ENCODE results near the gene LAMA5. TPM values are rescaled to one million over a fixed set of nuclear protein-coding genes. Genes with fewer than 3 reads are reported as not detected.

LAMA5 gene
- total and polyA plus RNA-seq, 9 donors = 4.7 to 115 (median 42.2) TPM

DNA sequence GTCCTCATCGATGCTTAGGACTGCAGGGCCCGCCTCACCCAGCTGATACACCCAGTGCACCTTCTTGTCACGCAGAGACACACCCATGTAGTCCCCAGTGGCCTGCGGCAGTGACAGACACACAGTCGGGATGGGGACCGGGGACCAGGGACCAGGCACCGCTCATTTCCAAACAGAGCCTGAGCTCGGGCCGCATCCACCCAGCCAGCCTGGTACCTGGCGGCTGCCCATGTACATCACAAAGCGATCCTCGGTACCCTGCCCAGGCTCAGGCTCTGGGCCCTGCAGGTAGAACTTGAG, 52.8 kb downstream of the LAMA5 start:
- no peaks in the 10 kb centered on the region for H3K9me3 ChIP-seq
- H3K36me3 ChIP-seq = no peaks in the 10 kb centered on the region
- H3K27me3 ChIP-seq = no peaks in the 10 kb centered on the region
- no peak for DNase-seq
- H3K4me1 ChIP-seq (ENCODE audit: insufficient read depth) = peaks cover 3% of the 10 kb centered on the region
- TF ChIP-seq POLR2A (IDR thresholded peaks at IDR 0.05) = no peak
- no peak for TF ChIP-seq EP300 (IDR thresholded peaks at IDR 0.05)
- TF ChIP-seq, protein P1, sequence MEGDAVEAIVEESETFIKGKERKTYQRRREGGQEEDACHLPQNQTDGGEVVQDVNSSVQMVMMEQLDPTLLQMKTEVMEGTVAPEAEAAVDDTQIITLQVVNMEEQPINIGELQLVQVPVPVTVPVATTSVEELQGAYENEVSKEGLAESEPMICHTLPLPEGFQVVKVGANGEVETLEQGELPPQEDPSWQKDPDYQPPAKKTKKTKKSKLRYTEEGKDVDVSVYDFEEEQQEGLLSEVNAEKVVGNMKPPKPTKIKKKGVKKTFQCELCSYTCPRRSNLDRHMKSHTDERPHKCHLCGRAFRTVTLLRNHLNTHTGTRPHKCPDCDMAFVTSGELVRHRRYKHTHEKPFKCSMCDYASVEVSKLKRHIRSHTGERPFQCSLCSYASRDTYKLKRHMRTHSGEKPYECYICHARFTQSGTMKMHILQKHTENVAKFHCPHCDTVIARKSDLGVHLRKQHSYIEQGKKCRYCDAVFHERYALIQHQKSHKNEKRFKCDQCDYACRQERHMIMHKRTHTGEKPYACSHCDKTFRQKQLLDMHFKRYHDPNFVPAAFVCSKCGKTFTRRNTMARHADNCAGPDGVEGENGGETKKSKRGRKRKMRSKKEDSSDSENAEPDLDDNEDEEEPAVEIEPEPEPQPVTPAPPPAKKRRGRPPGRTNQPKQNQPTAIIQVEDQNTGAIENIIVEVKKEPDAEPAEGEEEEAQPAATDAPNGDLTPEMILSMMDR (IDR thresholded peaks at IDR 0.05) = no peak
- no peak overlapping the region for H3K4me3 ChIP-seq
- intact Hi-C loops (cut with DNase I) = loop anchor here in 1 of 4 donors (5.0 kb wide), 1 partner anchor 68 kb away; no protein-coding TSS in a partner anchor
- no peak overlapping the region for H3K27ac ChIP-seq
- 91 to 96% (median 96%) methylated on average over 12 of the region's 12 CpGs for WGBS, 3 donors

DNA sequence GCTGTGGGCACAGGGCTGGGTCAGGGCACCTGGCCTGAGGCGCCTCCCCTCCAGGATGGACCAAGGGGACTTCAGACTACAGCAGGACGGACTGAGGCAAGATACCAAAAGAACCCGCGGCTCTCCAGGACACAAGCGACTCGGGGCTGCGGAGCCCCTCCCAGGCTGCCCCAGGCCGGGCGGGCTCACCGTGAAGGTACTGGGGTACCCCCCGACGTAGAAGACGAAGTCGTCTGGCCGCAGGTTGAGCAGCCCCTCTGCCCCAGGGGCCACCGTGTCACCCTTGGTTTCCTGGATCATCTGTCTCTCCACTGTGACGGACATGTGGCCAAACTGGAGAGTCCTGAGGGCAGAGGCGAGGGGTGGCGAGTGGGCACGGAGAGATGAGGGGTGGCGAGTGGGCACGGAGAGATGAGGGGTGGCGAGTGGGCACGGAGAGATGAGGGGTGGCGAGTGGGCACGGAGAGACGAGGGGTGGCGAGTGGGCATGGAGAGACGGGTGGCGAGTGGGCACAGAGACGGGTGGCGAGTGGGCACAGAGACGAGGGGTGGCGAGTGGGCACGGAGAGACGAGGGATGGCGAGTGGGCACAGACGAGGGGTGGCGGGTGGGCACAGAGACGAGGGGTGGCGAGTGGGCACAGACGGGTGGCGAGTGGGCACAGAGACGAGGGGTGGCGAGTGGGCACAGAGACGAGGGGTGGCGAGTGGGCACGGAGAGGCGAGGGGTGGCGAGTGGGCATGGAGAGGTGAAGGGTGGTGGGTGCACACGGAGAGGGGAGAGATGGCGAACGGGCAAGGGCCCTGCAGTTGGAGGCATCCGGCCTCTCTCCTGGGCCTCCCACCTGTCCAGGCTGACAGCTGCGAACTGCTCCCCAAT, 53.4 kb downstream of the LAMA5 start:
- Histone ChIP-seq H3K27ac (no peak overlapping the region), H3K27me3 (no peaks in the 10 kb centered on the region), H3K36me3 (no peaks in the 10 kb centered on the region), H3K4me1 (ENCODE audit: insufficient read depth) (peaks cover 3% of the 10 kb centered on the region), H3K4me3 (no peak overlapping the region), H3K9me3 (no peaks in the 10 kb centered on the region)
- WGBS, 3 donors = 92 to 94% (median 93%) methylated on average over 52 to 55 of the region's 55 CpGs
- intact Hi-C loops (cut with DNase I) = loop anchor here in 1 of 4 donors (5.0 kb wide), 1 partner anchor 69 kb away; no protein-coding TSS in a partner anchor
- TF ChIP-seq POLR2A (IDR thresholded peaks at IDR 0.05) (no peak), EP300 (IDR thresholded peaks at IDR 0.05) (no peak)
- TF ChIP-seq, protein P1 (IDR thresholded peaks at IDR 0.05) = no peak
- no peak for DNase-seq

DNA sequence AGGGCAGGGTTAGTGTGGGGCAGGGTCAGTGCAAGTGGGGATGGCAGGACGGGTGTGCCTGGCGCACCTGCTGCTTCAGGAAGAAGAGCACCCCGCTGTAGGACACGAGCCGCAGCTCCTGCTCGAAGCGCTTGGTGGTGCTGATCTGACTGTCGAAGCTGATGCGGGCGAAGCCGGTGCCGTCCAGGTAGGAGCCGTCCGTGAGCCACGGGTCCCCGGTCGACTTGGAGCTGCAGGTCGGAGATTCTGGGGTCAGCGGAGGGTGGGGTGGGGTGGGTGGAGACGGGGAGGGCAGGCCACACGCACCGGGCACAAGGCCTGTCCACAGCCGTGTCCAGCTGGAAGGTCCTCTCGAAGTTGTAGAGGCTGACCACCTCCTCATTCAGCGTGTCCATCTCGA, 54.1 kb downstream of the LAMA5 start:
- Histone ChIP-seq H3K27ac (no peak overlapping the region), H3K9me3 (no peaks in the 10 kb centered on the region), H3K27me3 (no peaks in the 10 kb centered on the region), H3K4me1 (ENCODE audit: insufficient read depth) (peaks cover 3% of the 10 kb centered on the region), H3K36me3 (no peaks in the 10 kb centered on the region), H3K4me3 (no peak overlapping the region)
- intact Hi-C loops (cut with DNase I) = loop anchor here in 1 of 4 donors (5.0 kb wide), 1 partner anchor 69 kb away; no protein-coding TSS in a partner anchor
- no peak for DNase-seq
- TF ChIP-seq, protein P1 (IDR thresholded peaks at IDR 0.05) = no peak
- TF ChIP-seq POLR2A (IDR thresholded peaks at IDR 0.05) (no peak), EP300 (IDR thresholded peaks at IDR 0.05) (no peak)
- 87 to 92% (median 90%) methylated on average over 25 to 26 of the region's 26 CpGs for WGBS, 3 donors

DNA sequence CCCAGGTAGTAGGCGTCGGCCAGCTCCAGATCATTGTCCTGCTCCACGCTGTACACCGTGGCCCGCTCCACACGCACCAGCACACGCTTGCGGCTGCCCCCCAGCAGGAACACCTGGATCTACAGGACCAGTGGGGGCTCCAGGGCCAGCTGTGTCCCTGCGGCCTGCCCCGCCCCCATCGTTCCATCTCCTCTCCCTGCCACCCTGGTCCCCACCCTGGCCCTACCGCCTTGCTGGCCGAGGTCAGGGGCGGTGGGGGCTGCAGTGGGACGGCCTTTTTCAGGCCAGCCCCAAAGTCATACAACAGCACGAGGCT, 54.5 kb downstream of the LAMA5 start:
- Histone ChIP-seq H3K36me3 (no peaks in the 10 kb centered on the region), H3K4me1 (ENCODE audit: insufficient read depth) (peaks cover 3% of the 10 kb centered on the region), H3K27ac (no peak overlapping the region), H3K9me3 (no peaks in the 10 kb centered on the region), H3K4me3 (no peak overlapping the region), H3K27me3 (no peaks in the 10 kb centered on the region)
- DNase-seq = no peak
- TF ChIP-seq POLR2A (IDR thresholded peaks at IDR 0.05) (no peak), EP300 (IDR thresholded peaks at IDR 0.05) (no peak)
- TF ChIP-seq, protein P1 (IDR thresholded peaks at IDR 0.05) = no peak
- intact Hi-C loops (cut with DNase I) = loop anchor here in 1 of 4 donors (5.0 kb wide), 1 partner anchor 70 kb away; no protein-coding TSS in a partner anchor
- WGBS, 3 donors = 87 to 93% (median 90%) methylated on average over 16 of the region's 16 CpGs

Measured in ovary (tissue), 9 donors.